NT2/D1 (cell line): ENCODE data around the gene EFCAB8.

Experiments
- DNase-seq: peaks from one replicate; pipeline ENCODE4 v3.0.0-alpha.2; 2011; ENCODE audit warnings: low read depth, low spot score
- H3K27me3 ChIP-seq: 2 replicates; pipeline ENCODE4 v1.6.0; 2011; ENCODE audit warnings: mild to moderate bottlenecking; ENCODE audit not compliant: insufficient read length, insufficient read depth
- H3K36me3 ChIP-seq: 2 replicates; pipeline ENCODE4 v1.6.1; 2011; ENCODE audit warnings: mild to moderate bottlenecking, low read length, mixed read lengths; ENCODE audit not compliant: insufficient read depth, insufficient read length
- H3K4me1 ChIP-seq: 2 replicates; pipeline ENCODE4 v1.5.1; 2011; ENCODE audit not compliant: insufficient read depth, insufficient read length
- H3K4me3 ChIP-seq: 2 replicates; pipeline ENCODE4 v1.5.1; 2011; ENCODE audit warnings: low read depth; ENCODE audit not compliant: insufficient read length
- H3K9ac ChIP-seq: 2 replicates; pipeline ENCODE4 v1.6.0; 2011; ENCODE audit warnings: low read depth; ENCODE audit not compliant: insufficient read length
- H3K9me3 ChIP-seq: 2 replicates; pipeline ENCODE4 v1.5.1; 2011; ENCODE audit warnings: mild to moderate bottlenecking, low read length; ENCODE audit not compliant: insufficient read depth
- SUZ12 ChIP-seq: IDR thresholded peaks from 2 replicates; pipeline ENCODE4 v1.6.1; 2011; ENCODE audit not compliant: insufficient read length, insufficient read depth; ENCODE audit errors: extremely low read depth
- YY1 ChIP-seq: IDR thresholded peaks from 2 replicates; pipeline ENCODE4 v1.6.1; 2011; ENCODE audit not compliant: insufficient read length, insufficient read depth
- ZNF274 ChIP-seq: IDR thresholded peaks from 2 replicates; pipeline ENCODE4 v1.6.1; 2011; ENCODE audit warnings: mild to moderate bottlenecking, low read depth, low read length

EFCAB8 gene, protein sequence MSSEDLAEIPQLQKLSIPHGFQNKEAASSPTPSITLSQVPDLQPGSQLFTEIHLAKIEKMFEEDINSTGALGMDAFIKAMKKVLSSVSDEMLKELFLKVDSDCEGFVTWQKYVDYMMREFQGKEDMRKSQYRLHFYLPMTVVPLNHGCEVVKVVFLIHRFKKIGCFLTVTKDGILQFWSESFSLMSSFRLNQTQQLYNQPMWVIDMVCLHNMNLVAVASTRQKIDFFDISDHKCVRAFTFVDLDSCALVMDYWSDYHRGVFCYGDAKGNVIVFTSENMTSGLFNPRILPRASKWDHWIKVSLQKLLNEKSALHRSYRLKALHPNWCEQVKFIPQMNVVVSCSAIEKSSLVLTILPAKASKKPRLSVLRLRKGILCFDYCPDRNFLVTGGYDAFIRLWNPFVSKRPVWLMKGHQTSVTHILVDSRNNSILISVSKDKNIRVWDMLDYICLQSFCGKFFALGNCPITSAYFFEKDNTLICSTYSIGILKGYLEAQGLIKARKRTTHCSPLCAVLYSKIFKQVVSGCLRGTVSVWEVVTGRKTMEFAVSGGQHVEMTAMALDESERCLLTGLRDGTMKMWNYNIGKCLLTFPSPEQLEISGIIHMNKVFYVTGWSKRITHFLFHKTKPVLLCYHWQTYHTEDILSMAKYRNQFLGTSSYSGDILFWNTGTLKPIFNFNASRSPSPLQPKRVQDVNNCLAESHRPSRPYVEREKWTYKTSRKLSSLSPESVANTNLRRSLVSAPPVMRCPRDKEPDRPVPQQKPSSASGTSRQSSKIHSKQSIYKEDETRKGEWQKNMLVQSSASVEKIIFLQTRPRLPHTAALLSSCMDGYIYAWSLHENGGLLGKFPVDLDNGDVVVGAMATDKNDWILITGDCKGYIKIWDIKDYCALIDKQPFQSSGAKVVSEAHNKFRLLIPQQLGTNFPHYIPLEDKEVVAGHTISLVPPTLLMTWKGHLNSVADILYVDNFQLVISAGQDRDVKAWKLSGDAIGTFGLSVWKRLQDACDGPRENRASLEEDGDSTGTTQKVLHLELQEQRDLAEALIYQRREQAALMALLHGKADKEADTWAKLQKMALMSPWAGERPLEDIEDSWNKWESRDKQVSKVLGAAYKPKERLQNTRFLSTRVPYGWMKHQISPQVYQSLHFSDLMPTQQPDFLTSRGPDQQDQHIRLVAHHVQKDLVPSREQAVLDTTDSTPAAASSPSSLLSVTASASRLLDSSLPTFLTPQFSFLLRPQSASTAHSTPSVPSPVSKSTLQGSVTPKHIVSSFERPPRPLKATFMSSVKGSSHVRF

DNA sequence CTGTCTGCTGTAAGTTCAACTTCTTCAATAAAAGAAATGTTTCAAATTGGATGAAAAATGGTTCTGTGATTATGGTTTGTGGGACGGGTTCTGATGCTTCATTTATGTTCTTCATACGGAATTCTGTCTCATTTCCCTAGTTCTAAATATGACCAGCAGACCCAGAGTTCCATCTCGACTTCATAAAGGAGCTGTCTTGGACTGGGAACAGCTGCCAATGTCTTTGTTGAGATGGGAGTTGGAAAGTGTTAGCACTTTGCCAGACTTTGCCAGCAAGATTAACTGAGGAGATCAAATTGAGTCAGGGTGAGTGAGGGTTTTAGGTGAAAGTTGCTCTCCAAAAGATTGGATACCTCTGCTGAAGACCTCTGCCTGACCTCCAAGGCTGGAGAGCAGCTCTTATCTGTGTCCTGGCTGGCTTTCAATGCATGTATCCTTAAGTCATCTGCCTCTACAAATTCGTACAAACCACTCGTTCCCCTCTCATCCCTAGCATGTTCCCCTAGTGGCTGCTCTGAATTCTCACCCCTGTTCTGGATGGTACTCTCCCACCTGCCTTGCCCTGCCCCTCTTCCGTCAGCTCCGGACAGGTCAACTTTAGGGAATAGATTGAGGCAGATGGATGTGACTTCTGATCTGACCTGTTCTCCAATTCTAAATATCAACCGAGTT is at the start of gene EFCAB8:
EFCAB8 (plus strand) TSS at position 223 of the 672 bp plus-strand sequence. CDS start 4,870 bp downstream, outside the sequence.
- H3K27me3 ChIP-seq, result no peaks in the 10 kb centered on the region
- H3K9ac ChIP-seq, result no peak within 1 kb of the TSS
- H3K4me1 ChIP-seq, result no peaks in the 10 kb centered on the region
- no peaks in the 10 kb centered on the region for H3K9me3 ChIP-seq
- no peaks in the 10 kb centered on the region for H3K36me3 ChIP-seq
- TF ChIP-seq YY1 (no peak), SUZ12 (no peak), ZNF274 (no peak)
- no peak within 1 kb of the TSS for H3K4me3 ChIP-seq
- no peak for DNase-seq

DNA sequence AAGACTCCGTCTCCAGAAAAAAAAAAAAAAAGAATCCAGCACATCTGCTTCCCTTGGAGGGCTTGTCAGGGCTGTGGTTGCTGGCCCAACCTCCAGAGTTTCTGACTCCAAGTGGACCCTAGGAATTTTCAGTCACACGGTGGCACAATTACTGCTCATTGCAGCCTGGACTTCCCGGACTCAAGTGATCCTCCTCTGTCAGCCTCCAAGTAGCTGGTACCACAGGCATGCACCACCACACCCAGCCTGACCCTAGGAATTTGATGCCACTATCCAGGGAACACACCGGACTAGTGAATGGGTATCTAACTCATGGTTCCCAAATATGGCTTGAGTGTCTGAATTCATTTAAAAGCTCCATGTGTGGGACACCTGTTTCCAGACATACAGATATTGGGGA is 48.8 kb upstream of the EFCAB8 start:
- no peak for DNase-seq
- H3K4me3 ChIP-seq, result no peak overlapping the region
- H3K27me3 ChIP-seq, result no peaks in the 10 kb centered on the region
- H3K9me3 ChIP-seq, result no peaks in the 10 kb centered on the region
- H3K36me3 ChIP-seq, result peaks cover 54% of the 10 kb centered on the region
- H3K4me1 ChIP-seq, result peaks cover 8% of the 10 kb centered on the region
- no peak for TF ChIP-seq SUZ12
- TF ChIP-seq YY1, result no peak
- no peak for TF ChIP-seq ZNF274
- H3K9ac ChIP-seq, result no peak overlapping the region

DNA sequence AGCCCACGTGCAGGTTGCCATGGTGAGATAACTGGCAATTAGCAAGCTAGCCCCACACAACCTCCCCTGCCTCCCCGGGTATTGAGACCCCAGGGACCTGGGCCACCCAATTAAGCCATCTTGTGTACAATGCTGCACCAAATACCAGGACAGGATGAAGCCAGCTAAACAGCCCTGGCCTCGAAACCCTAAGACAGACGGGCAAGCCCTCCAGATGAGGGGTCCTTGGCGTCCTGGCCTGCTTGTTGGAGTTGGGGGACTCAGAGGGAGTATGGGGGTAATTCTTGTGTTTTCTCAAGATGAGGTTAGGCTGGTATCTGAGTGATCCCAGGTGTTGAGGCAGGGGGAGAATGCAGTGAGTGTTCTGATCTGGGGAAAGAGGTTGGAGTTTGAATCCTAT is 47.8 kb upstream of the EFCAB8 start:
- Histone ChIP-seq H3K4me1 (peaks cover 7% of the 10 kb centered on the region), H3K4me3 (no peak overlapping the region), H3K9ac (no peak overlapping the region), H3K36me3 (peaks cover 44% of the 10 kb centered on the region), H3K9me3 (no peaks in the 10 kb centered on the region), H3K27me3 (no peaks in the 10 kb centered on the region)
- no peak for DNase-seq
- no peak for TF ChIP-seq YY1
- no peak for TF ChIP-seq SUZ12
- no peak for TF ChIP-seq ZNF274

DNA sequence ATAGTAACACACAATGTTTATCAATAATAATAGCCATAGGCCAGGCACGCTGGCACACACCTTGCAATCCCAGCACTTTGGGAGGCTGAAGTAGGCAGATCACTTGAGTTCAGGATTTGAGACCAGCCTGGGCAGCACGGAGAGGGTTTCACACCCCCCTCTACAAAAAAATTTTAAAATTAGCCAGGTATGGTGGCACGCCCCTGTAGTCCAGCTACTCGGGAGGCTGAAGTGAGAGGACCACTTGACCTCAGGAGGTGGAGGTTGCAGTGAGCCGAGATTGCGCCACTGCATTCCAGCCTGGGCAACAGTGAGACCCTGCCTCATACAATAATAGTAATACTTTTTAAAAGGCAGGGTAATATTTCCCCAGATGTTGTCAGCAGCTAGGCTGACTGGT is 46.8 kb upstream of the EFCAB8 start:
- H3K9ac ChIP-seq, result no peak overlapping the region
- H3K36me3 ChIP-seq, result peaks cover 35% of the 10 kb centered on the region
- TF ChIP-seq SUZ12 (no peak), ZNF274 (no peak), YY1 (no peak)
- peaks cover 4% of the 10 kb centered on the region for H3K4me1 ChIP-seq
- no peaks in the 10 kb centered on the region for H3K27me3 ChIP-seq
- H3K9me3 ChIP-seq, result no peaks in the 10 kb centered on the region
- no peak for DNase-seq
- H3K4me3 ChIP-seq, result no peak overlapping the region

DNA sequence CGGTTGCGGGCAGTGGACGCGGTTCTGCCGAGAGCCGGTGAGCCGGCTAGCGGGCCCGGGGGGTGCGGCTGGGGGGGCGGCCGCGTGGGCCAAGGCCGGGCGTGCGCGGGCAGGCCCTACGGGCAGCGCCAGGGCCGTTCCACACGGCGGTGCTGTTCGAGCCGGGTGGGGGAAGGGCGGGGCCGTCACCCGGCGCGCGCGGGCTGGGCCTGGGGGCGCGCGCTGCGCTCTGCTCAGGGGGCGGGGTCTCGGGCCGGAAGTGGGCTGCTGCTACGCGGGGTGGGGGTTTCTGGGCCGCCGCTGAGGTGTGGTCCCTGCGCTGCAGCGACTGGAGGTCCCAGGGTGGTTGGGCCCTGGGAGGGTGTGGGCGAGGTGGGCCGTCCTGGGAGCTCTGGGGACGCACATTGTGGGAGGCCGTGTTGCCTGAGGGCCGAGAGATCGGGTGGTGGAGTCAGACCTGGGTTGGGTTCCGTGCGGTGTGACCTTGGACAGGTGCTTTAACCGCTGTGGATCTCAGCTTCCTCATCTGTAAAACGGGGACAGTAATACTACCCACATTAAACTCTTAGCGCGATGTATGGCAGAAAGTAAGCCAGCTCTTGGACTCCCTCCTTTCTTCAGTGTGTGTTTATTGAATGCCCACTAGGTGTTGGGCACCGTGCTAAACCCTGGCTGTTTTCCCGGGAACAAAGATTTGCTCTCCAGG is 38.6 kb upstream of the EFCAB8 start:
- Histone ChIP-seq H3K4me1 (peaks cover 5% of the 10 kb centered on the region), H3K9me3 (no peaks in the 10 kb centered on the region), H3K36me3 (peaks cover 11% of the 10 kb centered on the region), H3K9ac (peak overlapping the region; percentile 92), H3K4me3 (peak overlapping the region; percentile 91), H3K27me3 (no peaks in the 10 kb centered on the region)
- TF ChIP-seq YY1 (no peak), ZNF274 (no peak), SUZ12 (no peak)
- DNase-seq, result no peak

DNA sequence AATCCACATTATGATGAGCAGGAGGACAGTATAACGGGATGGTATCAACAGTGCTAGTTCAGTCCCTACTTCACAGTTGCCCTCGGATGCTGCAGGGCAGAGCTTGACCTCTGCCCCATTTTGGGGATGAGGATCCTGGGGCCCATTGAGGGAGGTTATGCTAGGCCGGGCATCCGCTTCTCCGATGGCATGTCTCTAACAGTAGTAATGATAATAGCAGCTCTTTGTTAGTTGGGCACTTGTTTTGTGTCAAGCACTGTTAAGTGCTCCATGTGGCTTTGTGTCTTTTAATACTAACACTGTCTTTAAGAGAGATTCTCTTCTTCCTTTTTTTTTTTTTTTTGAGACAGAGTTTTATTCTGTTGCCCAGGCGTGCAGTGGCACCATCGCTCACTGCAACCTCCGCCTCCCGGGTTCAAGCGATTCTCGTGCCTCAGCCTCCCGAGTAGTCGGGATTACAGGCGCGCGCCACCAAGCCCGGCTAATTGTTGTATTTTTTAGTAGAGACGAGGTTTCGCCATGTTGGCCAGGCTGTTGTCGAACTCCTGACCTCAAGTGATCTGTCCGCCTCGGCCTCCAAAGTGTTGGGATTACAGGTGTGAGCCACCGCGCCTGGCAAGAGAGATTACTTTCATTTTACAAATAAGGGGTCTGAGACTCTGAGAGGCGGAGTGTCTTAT is 37.9 kb upstream of the EFCAB8 start:
- Histone ChIP-seq H3K9ac (peak overlapping the region; percentile 92), H3K36me3 (peaks cover 16% of the 10 kb centered on the region), H3K9me3 (no peaks in the 10 kb centered on the region), H3K27me3 (no peaks in the 10 kb centered on the region), H3K4me1 (peaks cover 5% of the 10 kb centered on the region), H3K4me3 (peak overlapping the region; percentile 91)
- TF ChIP-seq SUZ12, result no peak
- TF ChIP-seq ZNF274, result no peak
- no peak for TF ChIP-seq YY1
- no peak for DNase-seq
